GM18861 (cell line): ENCODE data around the gene RNF13.

Source experiments
- ATAC-seq: cut with Tn5 transposase; IDR thresholded peaks from one replicate; pipeline ENCODE4 v1.9.1; 2021; ENCODE audit not compliant: unreplicated experiment

RNF13 gene, protein sequence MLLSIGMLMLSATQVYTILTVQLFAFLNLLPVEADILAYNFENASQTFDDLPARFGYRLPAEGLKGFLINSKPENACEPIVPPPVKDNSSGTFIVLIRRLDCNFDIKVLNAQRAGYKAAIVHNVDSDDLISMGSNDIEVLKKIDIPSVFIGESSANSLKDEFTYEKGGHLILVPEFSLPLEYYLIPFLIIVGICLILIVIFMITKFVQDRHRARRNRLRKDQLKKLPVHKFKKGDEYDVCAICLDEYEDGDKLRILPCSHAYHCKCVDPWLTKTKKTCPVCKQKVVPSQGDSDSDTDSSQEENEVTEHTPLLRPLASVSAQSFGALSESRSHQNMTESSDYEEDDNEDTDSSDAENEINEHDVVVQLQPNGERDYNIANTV

DNA sequence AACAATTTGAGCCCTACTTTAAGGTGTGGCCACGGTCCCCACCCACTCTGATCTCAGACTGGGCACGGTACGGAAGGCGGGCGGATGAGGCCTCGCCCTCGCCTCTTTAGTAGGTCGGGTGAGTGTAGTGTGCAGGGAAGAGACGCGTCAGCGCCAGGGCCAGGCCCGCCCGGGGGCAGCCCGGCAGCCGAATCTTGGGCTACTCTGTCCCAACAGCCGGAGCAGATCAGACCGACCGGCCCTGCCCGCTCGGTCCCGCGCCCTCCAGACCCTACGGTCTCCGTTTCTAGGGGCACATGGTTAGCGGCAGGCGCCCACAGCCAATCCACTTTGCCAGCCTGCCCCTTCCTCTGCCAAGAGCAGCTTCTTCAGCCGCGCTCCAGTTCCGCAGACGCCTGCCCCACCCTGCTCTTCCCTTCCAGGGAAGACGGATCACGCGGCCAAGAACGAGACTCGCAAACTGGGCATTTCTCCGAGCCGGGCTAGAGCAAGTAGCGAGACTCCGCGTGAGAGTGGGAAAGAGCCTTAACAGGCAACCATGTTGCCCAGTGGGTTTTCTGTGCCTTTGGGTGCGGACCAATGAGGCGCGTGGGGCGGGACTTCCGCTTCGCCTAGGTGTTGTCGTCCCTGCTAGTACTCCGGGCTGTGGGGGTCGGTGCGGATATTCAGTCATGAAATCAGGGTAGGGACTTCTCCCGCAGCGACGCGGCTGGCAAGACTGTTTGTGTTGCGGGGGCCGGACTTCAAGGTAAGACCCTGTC lies at the start of gene RNF13:
Gene RNF13, plus strand, starts transcription at position 610 of the 761 bp plus-strand sequence. CDS start 32,812 bp downstream, outside the sequence.
- peak; percentile 81 for ATAC-seq

DNA sequence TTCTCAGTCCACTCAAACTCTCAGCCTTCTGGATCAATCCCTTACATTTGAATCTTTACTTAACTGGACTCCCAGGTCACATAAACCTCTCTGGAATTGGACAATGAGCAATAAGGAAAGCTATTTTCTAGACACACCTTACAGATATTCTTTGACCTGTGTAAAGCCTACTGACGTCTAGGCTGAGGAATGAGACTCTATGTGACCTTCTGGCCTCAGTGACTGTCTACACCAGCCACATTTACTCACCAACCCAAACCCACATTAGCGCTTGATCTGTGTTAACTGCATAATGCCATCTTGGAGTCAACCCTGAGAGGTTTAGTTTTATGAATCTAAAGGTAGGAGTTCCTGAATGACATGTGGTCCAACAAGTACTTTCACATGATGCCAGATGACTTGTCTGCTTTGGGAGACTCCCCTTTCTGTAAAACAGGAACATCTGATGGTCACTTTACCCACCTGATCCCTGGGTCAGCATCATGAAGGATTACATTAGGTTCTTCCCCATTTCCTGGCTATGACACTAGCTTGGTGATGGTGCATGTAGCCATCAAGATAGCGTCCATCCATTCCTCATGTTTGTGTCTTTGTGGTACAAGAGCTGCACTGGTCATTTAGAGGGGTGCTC lies 49.3 kb upstream of the RNF13 start:
- ATAC-seq, result no peak

DNA sequence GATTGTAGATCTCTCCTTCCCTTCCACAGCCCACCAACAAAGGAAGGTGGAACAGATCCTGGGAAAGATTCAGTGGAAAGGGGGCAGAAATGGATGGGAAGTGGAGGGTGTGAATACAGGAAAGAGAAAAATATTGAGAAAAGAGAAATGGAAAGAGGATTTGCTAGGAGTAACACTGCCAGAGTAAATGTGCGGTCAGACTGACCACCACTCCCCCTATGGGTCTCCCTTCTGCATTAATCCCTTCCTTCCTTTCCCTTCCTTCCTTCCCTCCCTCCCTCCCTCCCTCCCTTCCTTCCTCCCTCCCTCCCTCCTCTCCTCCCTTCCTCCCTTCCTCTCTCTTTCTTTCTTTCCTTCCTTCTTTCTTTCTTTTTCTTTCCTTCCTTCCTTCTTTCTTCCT lies 48.7 kb upstream of the RNF13 start:
- ATAC-seq, result no peak

DNA sequence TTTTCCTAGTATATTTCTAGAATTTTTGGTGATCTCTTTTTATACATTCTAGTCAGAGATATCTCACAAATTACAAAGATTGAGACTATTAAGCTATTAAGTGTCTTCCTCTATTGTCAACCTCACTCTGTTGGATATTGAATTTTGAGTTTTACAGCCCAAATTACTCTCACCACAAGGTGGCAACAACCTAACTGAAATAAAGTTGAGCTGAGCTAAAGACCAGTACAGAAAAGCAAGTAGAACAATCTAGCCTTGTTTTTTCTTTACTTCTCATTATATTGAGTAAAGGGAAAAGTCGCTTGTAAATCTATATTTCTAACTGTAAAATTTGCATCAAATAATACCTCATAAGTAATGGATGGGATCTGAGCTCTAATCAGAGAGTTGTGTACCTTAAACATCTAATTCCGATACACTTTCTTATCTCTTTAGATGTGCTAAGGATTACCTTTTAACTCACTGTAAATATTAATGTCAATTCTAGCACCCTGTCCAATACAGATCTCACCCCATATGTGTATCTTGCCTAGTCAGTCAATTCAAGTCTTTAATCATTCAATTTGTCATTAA lies 47.2 kb upstream of the RNF13 start:
- no peak for ATAC-seq

DNA sequence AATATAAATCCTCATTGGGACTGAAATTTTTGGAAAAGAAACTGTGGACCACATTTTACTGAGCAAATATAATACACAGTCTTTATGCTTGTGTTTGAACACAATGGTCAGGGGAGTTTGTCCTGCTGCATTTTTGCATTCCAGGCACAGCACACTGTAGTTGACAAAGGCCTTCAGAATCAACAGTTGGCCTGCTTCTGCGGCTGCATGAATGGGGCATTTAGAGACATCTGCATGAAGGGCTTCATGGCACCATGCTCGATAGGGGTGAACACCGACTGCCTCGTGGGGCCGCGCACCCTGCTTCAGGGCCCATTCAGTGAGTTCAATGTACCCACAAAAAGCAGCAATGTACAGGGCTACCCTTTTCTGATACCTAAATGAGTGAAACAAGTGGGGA lies 45.3 kb upstream of the RNF13 start:
- ATAC-seq, result no peak

DNA sequence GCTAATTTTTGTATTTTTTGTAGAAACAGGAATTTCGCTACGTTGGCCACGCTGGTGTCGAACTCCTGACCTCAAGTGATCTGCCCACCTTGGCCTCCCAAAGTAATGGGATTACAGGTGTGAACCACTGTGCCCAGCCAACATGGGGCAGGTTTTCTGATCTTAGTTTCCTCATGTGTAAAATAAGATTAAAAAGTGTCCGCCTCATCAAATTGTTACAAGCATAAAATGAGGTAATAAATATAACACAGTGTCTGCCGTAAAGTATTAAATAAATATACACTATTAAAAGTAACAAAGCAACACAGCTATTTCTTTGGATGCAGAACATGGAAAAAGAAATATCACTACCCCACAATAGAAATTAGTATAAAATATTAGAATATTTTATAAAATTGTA lies 44.3 kb upstream of the RNF13 start:
- ATAC-seq, result no peak

DNA sequence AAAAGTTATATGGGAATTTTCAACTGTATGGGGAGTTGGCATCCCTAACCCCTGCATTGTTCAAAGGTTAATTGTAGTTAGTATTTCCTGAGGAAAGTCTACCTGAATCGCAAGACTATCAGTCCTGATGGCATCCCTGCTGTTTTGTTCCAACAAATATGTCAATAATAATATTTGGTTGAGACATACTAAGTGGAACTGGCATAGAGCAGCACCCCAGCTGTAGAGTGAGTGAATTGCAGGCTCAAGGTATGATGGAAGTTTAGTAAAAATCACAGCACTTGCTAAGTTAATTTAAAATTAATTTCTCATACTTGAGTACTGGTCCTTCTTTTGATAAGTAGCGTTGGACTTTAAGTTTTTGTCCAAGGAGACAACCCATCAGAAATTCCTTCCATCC lies 42.8 kb upstream of the RNF13 start:
- no peak for ATAC-seq

DNA sequence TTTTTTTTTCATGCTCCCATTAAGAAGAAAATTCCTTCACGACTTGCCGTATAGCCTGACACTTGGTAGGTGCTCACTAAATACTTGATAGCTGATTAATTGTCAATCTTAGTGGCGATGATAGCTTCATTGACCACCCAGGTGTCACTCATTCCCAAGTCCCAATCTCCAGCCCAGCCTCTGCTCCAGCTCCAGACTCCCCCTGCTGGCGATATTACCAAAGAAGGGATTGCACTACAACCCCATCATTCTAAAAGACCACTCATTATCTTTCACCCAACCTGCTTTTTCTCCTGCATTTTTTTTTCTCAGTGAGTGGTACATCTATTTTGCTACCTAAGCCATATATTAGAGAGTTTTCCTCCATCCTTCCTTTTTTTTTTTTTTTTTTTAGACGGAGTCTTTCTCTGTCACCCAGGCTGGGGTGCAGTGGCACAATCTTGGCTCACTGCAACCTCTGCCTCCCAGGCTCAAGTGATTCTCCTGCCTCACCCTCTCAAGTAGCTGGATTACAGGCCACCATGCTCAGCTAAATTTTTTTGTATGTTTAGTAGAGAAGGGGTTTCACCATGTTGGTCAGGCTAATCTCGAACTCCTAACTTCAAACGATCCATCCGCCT lies 41.3 kb upstream of the RNF13 start:
- no peak for ATAC-seq

DNA sequence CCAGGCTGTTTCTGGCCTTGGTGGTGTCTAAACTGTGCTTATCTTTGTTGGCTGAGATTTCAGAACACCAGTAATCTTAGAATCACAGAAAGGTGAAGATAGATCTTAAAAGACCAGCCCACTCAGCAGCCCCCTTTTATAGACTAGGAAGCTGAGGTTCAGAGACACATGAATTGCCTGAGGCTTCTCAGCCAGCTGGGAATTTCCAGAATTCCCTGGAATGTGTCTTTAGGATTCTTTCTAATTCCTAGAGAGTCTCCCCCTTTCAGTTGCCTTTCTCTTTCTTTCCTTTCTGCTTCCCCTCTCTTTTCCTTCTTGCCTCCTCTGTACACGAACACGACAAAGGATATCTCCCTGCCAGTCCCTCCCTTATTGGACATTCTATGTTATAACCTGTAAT lies 40.2 kb upstream of the RNF13 start:
- ATAC-seq, result no peak

DNA sequence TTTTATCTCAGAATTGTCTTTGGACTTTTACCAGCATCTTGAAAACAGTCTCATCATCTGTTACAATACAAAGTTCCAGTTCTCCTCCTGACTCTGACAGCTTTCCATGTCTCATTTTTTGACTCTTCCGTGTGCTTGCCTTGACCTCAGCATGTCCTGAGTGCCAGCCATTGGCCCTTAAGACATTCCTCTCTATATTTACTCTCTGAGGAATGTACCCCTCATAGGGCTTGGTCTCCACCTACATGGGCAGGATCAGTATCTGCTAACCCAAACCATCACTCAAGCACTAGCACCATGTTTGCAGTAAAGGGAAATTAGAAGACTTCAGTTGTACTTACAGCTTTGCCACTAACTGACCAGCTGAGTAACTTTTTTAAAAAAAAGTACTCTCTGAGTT lies 36.8 kb upstream of the RNF13 start:
- ATAC-seq, result no peak

DNA sequence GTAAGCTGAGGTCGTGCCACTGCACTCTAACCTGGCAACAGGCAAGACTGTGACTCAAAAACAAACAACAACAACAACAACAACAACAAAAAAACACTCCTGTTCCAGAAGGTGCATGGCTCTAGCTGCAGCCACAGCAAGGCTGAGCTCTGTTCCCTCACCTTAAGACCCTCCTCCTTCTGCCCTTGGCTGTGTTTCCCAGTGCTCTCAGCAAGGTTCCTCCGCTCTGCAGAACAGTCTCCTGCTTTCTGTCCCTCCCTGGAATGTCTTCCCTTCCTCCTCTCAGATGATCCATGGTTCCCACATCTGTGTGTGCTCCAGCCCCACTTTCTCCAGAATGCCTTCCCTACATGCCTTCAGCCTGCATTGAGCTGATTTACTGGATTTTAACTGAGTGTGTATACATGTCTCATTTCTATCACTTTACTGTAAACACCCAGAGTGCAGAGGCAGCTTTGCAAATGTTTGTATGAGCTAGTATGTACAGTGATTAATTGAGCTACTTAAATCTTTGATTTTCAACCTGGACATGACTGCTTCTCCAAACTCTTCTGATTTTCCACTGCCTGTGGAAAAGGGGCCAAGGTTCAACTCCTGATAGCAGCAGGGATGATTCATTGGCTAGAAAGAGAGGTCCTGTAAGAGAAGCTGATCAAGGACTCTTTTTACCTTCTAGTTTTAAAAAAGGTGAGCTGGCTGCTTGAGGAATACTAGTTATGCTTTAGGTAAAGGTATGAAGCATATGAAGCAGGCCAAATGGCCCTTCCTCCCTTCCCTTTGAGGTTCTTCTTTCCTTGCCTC lies 35.4 kb upstream of the RNF13 start:
- no peak for ATAC-seq

DNA sequence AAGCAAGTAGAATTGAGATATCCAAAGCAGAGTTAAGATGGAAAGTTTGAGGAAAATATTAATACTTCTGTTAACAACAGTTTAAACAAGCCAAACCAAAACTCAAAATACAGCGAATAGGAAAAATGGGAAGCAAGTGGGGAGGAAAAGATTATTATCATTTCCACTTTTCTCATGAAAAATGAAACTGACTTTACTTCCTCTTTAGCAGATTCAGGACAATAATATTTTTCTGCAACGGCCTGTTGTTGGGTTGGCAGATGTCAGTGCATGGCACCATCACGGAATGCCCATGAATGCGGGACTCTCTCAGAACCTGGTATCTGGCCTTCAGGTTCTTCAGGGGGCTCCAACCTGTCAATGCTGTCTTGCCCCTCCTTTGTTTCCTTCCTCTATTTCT lies 31.8 kb upstream of the RNF13 start:
- no peak for ATAC-seq

DNA sequence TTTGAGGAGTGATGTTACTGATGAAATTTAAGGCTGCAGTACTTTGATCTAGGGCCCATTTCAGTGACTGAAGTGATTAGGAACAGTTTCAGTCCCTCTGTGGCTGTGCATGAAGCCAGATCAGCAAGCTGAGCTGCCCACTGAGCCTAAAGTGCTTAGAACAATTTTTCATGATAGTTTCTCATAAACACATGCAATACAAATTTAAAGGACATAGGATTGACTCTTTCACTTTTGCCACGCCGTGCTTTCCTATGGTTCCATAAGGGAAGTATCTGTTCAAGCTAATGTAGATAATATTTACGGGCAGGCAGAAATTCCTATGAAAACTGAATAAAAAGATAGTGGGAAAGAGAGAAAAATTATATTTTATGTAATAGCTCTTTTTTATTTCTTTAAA lies 31.3 kb upstream of the RNF13 start:
- ATAC-seq, result no peak

DNA sequence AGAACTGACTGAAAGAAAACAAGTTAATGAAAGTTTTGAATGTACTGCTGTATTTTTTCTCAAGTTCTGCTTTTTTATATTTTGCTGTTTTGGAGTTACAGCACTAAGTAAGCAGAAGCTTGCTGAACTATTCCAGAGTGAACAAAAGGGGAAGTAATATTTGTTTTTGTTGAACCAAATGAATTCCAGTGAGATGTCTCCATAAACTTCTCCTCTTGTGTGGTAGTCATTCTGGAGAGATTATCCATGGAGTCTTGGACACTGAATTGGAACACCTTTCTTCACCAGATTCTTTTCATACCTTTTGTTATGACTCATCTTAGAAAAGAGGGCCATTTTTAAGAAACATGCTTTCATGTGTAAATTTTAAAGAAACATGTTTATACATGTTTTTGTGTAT lies 29.4 kb upstream of the RNF13 start:
- no peak for ATAC-seq

DNA sequence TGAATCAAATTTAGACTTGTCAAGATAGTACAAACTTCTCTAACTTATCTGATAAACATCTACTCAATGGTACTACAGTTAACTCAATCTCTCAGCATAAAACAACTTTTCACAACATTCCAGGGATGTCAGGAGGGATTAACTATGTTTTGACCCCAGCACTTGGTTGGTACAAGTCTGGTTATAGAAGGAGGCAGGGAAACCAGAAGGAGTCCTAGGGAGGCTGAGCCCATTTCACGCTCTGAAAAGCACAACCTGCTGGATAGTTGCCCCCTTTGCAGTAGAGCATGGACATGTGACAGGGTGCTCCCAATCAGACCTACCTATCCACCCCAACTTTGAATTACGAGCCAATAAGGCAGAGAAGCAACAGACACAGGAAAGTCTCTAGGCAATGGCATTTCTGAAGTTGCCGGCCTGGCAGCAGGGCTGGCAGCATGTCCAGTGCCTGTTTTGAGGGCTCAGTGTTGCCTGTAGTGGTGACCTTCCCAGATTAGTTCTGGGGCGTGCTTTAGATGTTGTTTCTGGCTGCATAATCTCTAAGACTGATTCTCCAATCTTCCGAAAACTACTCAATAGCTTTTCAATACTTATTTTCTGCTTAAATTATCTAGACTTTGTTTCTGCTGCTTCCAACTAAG lies 28.8 kb upstream of the RNF13 start:
- ATAC-seq, result no peak

DNA sequence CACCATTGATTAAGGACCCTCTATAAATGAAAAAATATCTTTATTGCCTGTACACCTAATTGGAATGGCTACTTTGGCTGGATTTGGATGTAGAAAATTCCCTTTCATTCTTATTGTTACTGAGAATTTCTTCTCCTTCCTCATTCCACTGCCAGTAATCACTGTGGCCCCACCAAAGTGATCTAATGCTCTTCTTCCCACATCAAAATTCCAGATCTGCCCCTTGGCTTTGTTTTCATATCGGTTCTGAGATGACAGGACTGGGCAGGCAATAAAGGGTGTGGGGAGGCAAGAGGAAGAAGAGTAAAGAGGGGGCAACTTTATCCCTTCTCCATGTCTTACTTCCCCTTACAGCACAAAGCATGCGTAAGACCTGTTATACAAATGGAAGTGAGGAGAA lies 22.7 kb upstream of the RNF13 start:
- no peak for ATAC-seq

DNA sequence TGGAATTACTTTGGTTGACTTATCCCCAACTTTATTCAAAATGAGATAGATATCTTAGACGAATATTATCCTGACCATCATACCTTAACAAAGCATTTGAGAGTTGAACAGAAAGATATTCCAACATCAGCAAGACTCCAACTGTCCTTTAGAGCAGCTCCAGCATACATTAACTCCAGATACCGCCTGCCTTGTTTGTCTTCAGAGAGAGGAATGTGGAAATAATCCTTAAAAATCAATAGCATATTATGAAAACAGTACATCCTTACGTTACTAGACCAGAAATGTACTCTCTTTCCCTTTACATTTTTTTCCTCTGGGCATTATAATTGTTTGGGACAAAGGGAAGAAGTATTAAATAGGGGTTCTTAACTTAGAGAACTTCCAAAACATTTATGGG lies 22.3 kb upstream of the RNF13 start:
- ATAC-seq, result no peak

DNA sequence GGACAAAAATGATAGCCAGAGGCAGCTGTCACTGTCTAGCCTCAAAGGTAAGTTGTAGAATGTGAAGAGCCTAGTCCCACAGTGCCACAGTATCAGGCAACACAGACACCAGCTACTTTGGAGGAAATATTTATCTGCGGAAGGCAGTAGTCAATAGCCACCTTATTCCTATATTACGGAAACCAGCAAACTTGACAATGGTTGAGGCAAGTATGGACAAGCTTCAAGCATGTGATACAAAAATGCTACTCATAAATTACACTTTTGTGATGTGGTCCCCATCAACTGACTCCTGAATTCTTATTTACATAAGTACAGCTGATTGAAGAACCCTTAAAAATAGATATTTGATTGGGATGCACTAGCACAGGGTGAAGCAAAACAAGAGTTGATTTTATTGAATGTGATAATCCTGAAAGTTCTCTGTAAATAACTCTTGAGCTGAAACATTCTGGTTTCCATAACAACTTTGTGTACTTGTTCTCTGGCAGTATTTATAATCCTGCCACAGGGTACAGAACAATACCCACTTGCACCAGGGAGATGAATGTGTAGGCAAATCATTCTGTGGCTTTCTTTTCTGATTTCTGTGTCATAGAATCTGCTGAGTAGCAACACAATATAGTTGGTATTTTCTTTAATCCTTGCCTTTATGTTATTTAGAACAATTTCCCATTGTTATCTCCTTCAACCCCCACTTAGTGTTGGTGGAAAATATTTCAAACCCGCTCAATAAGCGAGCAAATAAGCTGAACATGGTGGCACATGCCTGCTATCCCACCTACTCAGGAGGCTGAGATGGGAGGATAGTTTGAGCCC lies 20.4 kb upstream of the RNF13 start, which contains the start of gene ANKUB1:
Gene ANKUB1, minus strand, starts transcription at position 103 of the 819 bp plus-strand sequence. CDS start 188 bp downstream, outside the sequence.
- no peak for ATAC-seq

DNA sequence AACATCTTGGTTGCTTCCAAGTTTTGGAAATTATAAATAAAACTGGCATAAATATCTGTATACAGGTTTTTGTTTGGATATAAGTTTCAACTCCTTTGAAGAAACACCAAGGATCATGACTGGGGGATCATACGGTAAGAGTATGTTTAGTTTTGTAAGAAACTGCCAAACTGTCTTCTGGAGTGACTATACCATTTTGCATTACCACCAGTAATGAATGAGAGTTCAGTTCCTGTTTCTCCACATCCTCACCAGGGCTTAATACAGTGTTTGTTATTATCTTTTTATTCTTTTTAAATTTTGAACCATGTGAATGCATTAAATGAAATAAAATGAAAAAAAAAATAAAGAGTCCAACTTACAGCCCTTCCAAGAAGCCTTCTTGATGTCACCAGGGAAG lies 17.0 kb upstream of the RNF13 start:
- no peak for ATAC-seq
